Keratinocyte (primary cell): Measurements from ENCODE around the gene LRRC31. TPM values are rescaled to one million over a fixed set of nuclear protein-coding genes. Genes with fewer than 3 reads are reported as not detected.

Experiments used
- DNase-seq: peaks from one replicate; pipeline ENCODE4 v3.0.0-alpha.2; 2011; ENCODE audit warnings: low read depth, missing footprints, low spot score
- FAIRE-seq: peaks from 2 replicates; lab custom pipeline; 2011; peaks lifted over from hg19 to GRCh38; lab: Jason Lieb, UNC
- H2AFZ ChIP-seq: 2 replicates; pipeline ENCODE4 v1.6.0; 2012; ENCODE audit warnings: low read length, control low read depth, inconsistent platforms; ENCODE audit not compliant: control insufficient read depth
- H3K27ac ChIP-seq: 2 replicates; pipeline ENCODE4 v1.5.1; 2011; ENCODE audit warnings: low read length; ENCODE audit not compliant: control insufficient read depth, insufficient read depth
- H3K27me3 ChIP-seq: 3 replicates; pipeline ENCODE4 v1.6.0; 2011; ENCODE audit warnings: low read length; ENCODE audit not compliant: control insufficient read depth, insufficient read depth; ENCODE audit errors: extremely low read depth
- H3K36me3 ChIP-seq, 2 experiments: 2 replicates in 1 of 2; 3 replicates in 1 of 2; pipeline ENCODE4 v1.5.1; 2011; ENCODE audit warnings: low read length in 2 of 2, mild to moderate bottlenecking in 1 of 2; ENCODE audit not compliant: control insufficient read depth in 2 of 2, insufficient read depth in 2 of 2; ENCODE audit errors: extremely low read depth in 1 of 2
- H3K4me1 ChIP-seq: 3 replicates; pipeline ENCODE4 v1.5.1; 2011; ENCODE audit warnings: low read length; ENCODE audit not compliant: control insufficient read depth, insufficient read depth; ENCODE audit errors: extremely low read depth
- H3K4me2 ChIP-seq: 3 replicates; pipeline ENCODE4 v1.6.0; 2011; ENCODE audit warnings: low read depth, low read length; ENCODE audit not compliant: control insufficient read depth, insufficient read depth; ENCODE audit errors: extremely low read depth
- H3K4me3 ChIP-seq, 3 experiments: fragments of 200-600 bp in 1 of 3; sonication (generic) in 1 of 3; 2 replicates in 2 of 3; 3 replicates in 1 of 3; pipeline ENCODE4 v1.5.1; 2011 to 2016; ENCODE audit warnings: low read length in 3 of 3, mild to moderate bottlenecking in 3 of 3, control low read depth in 2 of 3, inconsistent platforms in 1 of 3, low read depth in 1 of 3, mixed read lengths in 1 of 3, mixed run types in 1 of 3, moderate library complexity in 1 of 3; ENCODE audit not compliant: control insufficient read depth in 2 of 3, insufficient read depth in 2 of 3; ENCODE audit errors: extremely low read depth in 1 of 3
- H3K79me2 ChIP-seq: 2 replicates; pipeline ENCODE4 v1.6.0; 2012; ENCODE audit warnings: low read length; ENCODE audit not compliant: control insufficient read depth, insufficient read depth
- H3K9ac ChIP-seq: 3 replicates; pipeline ENCODE4 v1.6.0; 2011; ENCODE audit warnings: low read length; ENCODE audit not compliant: control insufficient read depth, insufficient read depth; ENCODE audit errors: extremely low read depth
- H3K9me1 ChIP-seq: 3 replicates; pipeline ENCODE4 v1.6.0; 2011; ENCODE audit warnings: low read length; ENCODE audit not compliant: control insufficient read depth, insufficient read depth; ENCODE audit errors: extremely low read depth
- H3K9me3 ChIP-seq: 2 replicates; pipeline ENCODE4 v1.5.1; 2012; ENCODE audit warnings: low read depth, low read length; ENCODE audit not compliant: control insufficient read depth
- H4K20me1 ChIP-seq: 3 replicates; pipeline ENCODE4 v1.6.0; 2011; ENCODE audit warnings: low read length; ENCODE audit not compliant: control insufficient read depth, insufficient read depth; ENCODE audit errors: extremely low read depth
- CTCF ChIP-seq, 3 experiments: IDR thresholded peaks in 1 of 3; conservative IDR thresholded peaks in 1 of 3; optimal IDR thresholded peaks in 1 of 3; 2 replicates in 2 of 3; 3 replicates in 1 of 3; pipeline versions ENCODE3 to v1.5.1; 2011; ENCODE audit warnings: low read length in 3 of 3, mild to moderate bottlenecking in 3 of 3, moderate library complexity in 2 of 3, control low read depth in 1 of 3, inconsistent platforms in 1 of 3; ENCODE audit not compliant: insufficient read depth in 2 of 3; ENCODE audit errors: extremely low read depth in 1 of 3
- EZH2 ChIP-seq: IDR thresholded peaks from one replicate; pipeline ENCODE4 v1.6.1; 2012; ENCODE audit warnings: inconsistent platforms, mild to moderate bottlenecking, low read length, moderate library complexity
- dilution Hi-C: fragments of 300-500 bp; cut with MboI; formaldehyde crosslinking; loops from one replicate; pipeline ENCODE4 v1.7.0; 2020; ENCODE audit warnings: low sequenced_read_pairs; ENCODE audit not compliant: extremely low pct_ligation_motif_present
- polyA plus RNA-seq, 5 experiments: library from polyadenylated mRNA; depleted of rRNA in 3 of 5; stranded (reverse) in 3 of 5; stranded (forward) in 1 of 5; unstranded in 1 of 5; fragments of >200 nt; gene quantifications; 1 replicate in 1 of 5; 2 replicates in 3 of 5; 3 replicates in 1 of 5; pipeline versions ENCODE4 v1.2.1 to v1.2.3, GENCODE V29; 2011 to 2012; ENCODE audit warnings: missing spikeins in 2 of 5, low read depth in 1 of 5, low replicate concordance in 1 of 5

The LRRC31 gene
- polyA plus RNA-seq, 1 donor (not counting 4 experiments of a cell fraction or from before 2014, with no cell fraction given): not detected

GRCh38 chr3:169848741-169849140 is 21.0 kb downstream of the LRRC31 start:
- no peaks in the 10 kb centered on the region for H3K9me1 ChIP-seq
- H3K4me2 ChIP-seq: no peak overlapping the region
- no peaks in the 10 kb centered on the region for H3K36me3 ChIP-seq
- no peaks in the 10 kb centered on the region for H3K27me3 ChIP-seq
- FAIRE-seq (no peak), DNase-seq (no peak)
- H3K79me2 ChIP-seq: no peaks in the 10 kb centered on the region
- no peak overlapping the region for H2AFZ ChIP-seq
- peaks cover 14% of the 10 kb centered on the region for H3K4me1 ChIP-seq
- dilution Hi-C loops: no loop called here
- no peak for TF ChIP-seq EZH2
- TF ChIP-seq CTCF (optimal IDR thresholded peaks at IDR 0.05 in 1 of 3, IDR thresholded peaks at IDR 0.05 in 1 of 3, conservative IDR thresholded peaks at IDR 0.05 in 1 of 3; ENCODE audit: extremely low read depth in 1 of 3, insufficient read depth in 2 of 3, low read length in 3 of 3): no peak
- no peak overlapping the region for H3K9ac ChIP-seq
- no peak overlapping the region for H3K4me3 ChIP-seq
- H3K9me3 ChIP-seq: no peaks in the 10 kb centered on the region
- no peak overlapping the region for H3K27ac ChIP-seq
- H4K20me1 ChIP-seq: no peaks in the 10 kb centered on the region

- H2AFZ ChIP-seq: peak overlapping the region; percentile 69
- DNase-seq (no peak), FAIRE-seq (no peak)
- peaks cover 14% of the 10 kb centered on the region for H3K4me1 ChIP-seq
- H3K9me3 ChIP-seq: no peaks in the 10 kb centered on the region
- H3K36me3 ChIP-seq: no peaks in the 10 kb centered on the region
- dilution Hi-C loops: no loop called here
- no peaks in the 10 kb centered on the region for H4K20me1 ChIP-seq
- no peak overlapping the region for H3K27ac ChIP-seq
- H3K9ac ChIP-seq: no peak overlapping the region
- no peaks in the 10 kb centered on the region for H3K79me2 ChIP-seq
- H3K9me1 ChIP-seq: no peaks in the 10 kb centered on the region
- no peak for TF ChIP-seq CTCF (optimal IDR thresholded peaks at IDR 0.05 in 1 of 3, IDR thresholded peaks at IDR 0.05 in 1 of 3, conservative IDR thresholded peaks at IDR 0.05 in 1 of 3; ENCODE audit: extremely low read depth in 1 of 3, insufficient read depth in 2 of 3, low read length in 3 of 3)
- TF ChIP-seq EZH2: no peak
- H3K4me2 ChIP-seq: peak overlapping the region; percentile 33
- no peaks in the 10 kb centered on the region for H3K27me3 ChIP-seq
- H3K4me3 ChIP-seq: no peak overlapping the region
Observed at GRCh38 chr3:169847896-169848295, 21.8 kb downstream of the LRRC31 start.
